ENCODE results near the gene SLC25A19. TPM values are rescaled to one million over a fixed set of nuclear protein-coding genes. Genes with fewer than 3 reads are reported as not detected.

Gene SLC25A19
- total RNA-seq, 1 experiment from 2014 or later: 29.8 TPM

GRCh38 chr17:75307957-75308731 lies 18.9 kb upstream of the SLC25A19 start:
- no TSS peak for BruUV-seq (replicated peaks)
- H3K36me3 Mint-ChIP-seq (ENCODE audit: insufficient read depth, unreplicated experiment): peaks cover 21% of the 10 kb centered on the region

GRCh38 chr17:75301502-75302206 lies 12.4 kb upstream of the SLC25A19 start:
- Mint-ChIP-seq H3K4me1 (ENCODE audit: low read depth, unreplicated experiment) (no peaks in the 10 kb centered on the region), H3K4me3 (ENCODE audit: unreplicated experiment) (no peak overlapping the region), H3K27me3 (ENCODE audit: insufficient read depth, unreplicated experiment) (no peaks in the 10 kb centered on the region), H3K36me3 (ENCODE audit: insufficient read depth, unreplicated experiment) (peaks cover 4% of the 10 kb centered on the region), H3K27ac (ENCODE audit: unreplicated experiment) (no peak overlapping the region), H3K9me3 (ENCODE audit: unreplicated experiment) (no peaks in the 10 kb centered on the region)
- no peaks in the 10 kb centered on the region for H3K27me3 ChIP-seq (replicated peaks; ENCODE audit: control insufficient read depth, insufficient read depth, low read length)
- ChIA-PET CTCF (interaction anchor here (1.6 kb wide), 1 partner anchor 31 kb away, joined by 5 read pairs; the partner anchor contains the start of gene MIF4GD), POLR2A (no interaction called here)
- no peak for DNase-seq
- no peaks in the 10 kb centered on the region for H3K4me1 ChIP-seq
- H3K36me3 ChIP-seq (ENCODE audit: control insufficient read depth, insufficient read depth, low read length): no peaks in the 10 kb centered on the region; the same call in 1 of the 2 replicates
- no TSS peak for BruUV-seq (replicated peaks)
- no peak overlapping the region for H3K4me3 ChIP-seq (ENCODE audit: low read depth, low read length)
- no peak for TF ChIP-seq CTCF (IDR thresholded peaks at IDR 0.05; ENCODE audit: insufficient read depth in 1 of 2, low read depth in 1 of 2, low read length in 1 of 2, severe bottlenecking in 1 of 2, unreplicated experiment in 1 of 2)
- intact Hi-C loops (cut with micrococcal nuclease; ENCODE audit: unreplicated experiment): no loop called here
- H3K9me3 ChIP-seq: no peaks in the 10 kb centered on the region

More at GRCh38 chr17:75307957-75308731, 18.9 kb upstream of the SLC25A19 start:
- Mint-ChIP-seq H3K9me3 (ENCODE audit: unreplicated experiment) (no peaks in the 10 kb centered on the region), H3K4me3 (ENCODE audit: unreplicated experiment) (peak overlapping the region; percentile 20), H3K4me1 (ENCODE audit: low read depth, unreplicated experiment) (peaks cover 28% of the 10 kb centered on the region), H3K27me3 (ENCODE audit: insufficient read depth, unreplicated experiment) (no peaks in the 10 kb centered on the region), H3K27ac (ENCODE audit: unreplicated experiment) (peak overlapping the region; percentile 96)
- no peaks in the 10 kb centered on the region for H3K9me3 ChIP-seq
- DNase-seq: no peak
- CTCF ChIA-PET: no interaction called here
- no peaks in the 10 kb centered on the region for H3K36me3 ChIP-seq (ENCODE audit: control insufficient read depth, insufficient read depth, low read length)
- no peaks in the 10 kb centered on the region for H3K27me3 ChIP-seq (replicated peaks; ENCODE audit: control insufficient read depth, insufficient read depth, low read length)
- H3K4me3 ChIP-seq (ENCODE audit: low read depth, low read length): no peak overlapping the region
- intact Hi-C loops (cut with micrococcal nuclease; ENCODE audit: unreplicated experiment): loop anchor here (2.0 kb wide), 1 partner anchor 19 kb away; the partner anchor contains the start of gene SLC25A19
- TF ChIP-seq CTCF (IDR thresholded peaks at IDR 0.05; ENCODE audit: insufficient read depth in 1 of 2, low read depth in 1 of 2, low read length in 1 of 2, severe bottlenecking in 1 of 2, unreplicated experiment in 1 of 2): no peak
- peaks cover 25% of the 10 kb centered on the region for H3K4me1 ChIP-seq
- POLR2A ChIA-PET: interaction anchor here (0.6 to 1.5 kb wide), 3 partner anchors 19 to 100 kb away, joined by 6 to 8 read pairs (median 7); partner anchors contain the start of gene SLC25A19

- no peaks in the 10 kb centered on the region for H3K27me3 ChIP-seq (replicated peaks; ENCODE audit: control insufficient read depth, insufficient read depth, low read length)
- no peaks in the 10 kb centered on the region for H3K27me3 Mint-ChIP-seq (ENCODE audit: insufficient read depth, unreplicated experiment)
- H3K4me3 Mint-ChIP-seq (ENCODE audit: unreplicated experiment): no peak overlapping the region
- no peaks in the 10 kb centered on the region for H3K36me3 Mint-ChIP-seq (ENCODE audit: insufficient read depth, unreplicated experiment)
- no TSS peak for BruUV-seq (replicated peaks)
- H3K4me3 ChIP-seq (ENCODE audit: low read depth, low read length): no peak overlapping the region
- H3K4me1 Mint-ChIP-seq (ENCODE audit: low read depth, unreplicated experiment): no peaks in the 10 kb centered on the region
- POLR2A ChIA-PET: no interaction called here
- TF ChIP-seq CTCF (IDR thresholded peaks at IDR 0.05; ENCODE audit: insufficient read depth in 1 of 2, low read depth in 1 of 2, low read length in 1 of 2, severe bottlenecking in 1 of 2, unreplicated experiment in 1 of 2): no peak
- intact Hi-C loops (cut with micrococcal nuclease; ENCODE audit: unreplicated experiment): no loop called here
- H3K9me3 Mint-ChIP-seq (ENCODE audit: unreplicated experiment): no peaks in the 10 kb centered on the region
- DNase-seq: no peak
- H3K36me3 ChIP-seq (ENCODE audit: control insufficient read depth, insufficient read depth, low read length): no peaks in the 10 kb centered on the region; the same call in 1 of the 2 replicates
- H3K27ac Mint-ChIP-seq (ENCODE audit: unreplicated experiment): no peak overlapping the region
- H3K4me1 ChIP-seq: peaks cover under 1% of the 10 kb centered on the region; the same call in 1 of the 2 replicates
- CTCF ChIA-PET: interaction anchor here (0.9 kb wide), 1 partner anchor 12 kb away, joined by 3 read pairs; the partner anchor contains the start of gene SLC25A19
- H3K9me3 ChIP-seq: no peaks in the 10 kb centered on the region
Measured at GRCh38 chr17:75301049-75301448, 11.8 kb upstream of the SLC25A19 start.
